ENCODE results near the gene OR7G2. TPM values are rescaled to one million over a fixed set of nuclear protein-coding genes. Genes with fewer than 3 reads are reported as not detected.

The OR7G2 gene
- not detected in 2 replicates for total RNA-seq (2014; rRNA removed; shearing (Covaris generic); ENCODE audit: low replicate concordance)

GRCh38 chr19:9107375-9107774 is at the start of gene OR7G2:
Gene OR7G2 (minus strand): TSS chr19:9107475. CDS start chr19:9103243, 4,232 bp downstream.
- H3K36me3 ChIP-seq: no peaks in the 10 kb centered on the region
- no peak within 1 kb of the TSS for H3K4me3 ChIP-seq
- no peaks in the 10 kb centered on the region for H3K9me3 ChIP-seq
- H3K27me3 ChIP-seq: peaks cover 52% of the 10 kb centered on the region
- no peak for DNase-seq

- no peak for DNase-seq
- no peaks in the 10 kb centered on the region for H3K27me3 ChIP-seq
- no peak overlapping the region for H3K4me3 ChIP-seq
- H3K9me3 ChIP-seq: peaks cover 79% of the 10 kb centered on the region
- H3K36me3 ChIP-seq: peaks cover 100% of the 10 kb centered on the region
These were observed 49.0 kb upstream of the OR7G2 start for GRCh38 chr19:9156304-9156703.

- Histone ChIP-seq H3K4me3 (no peak overlapping the region), H3K9me3 (peaks cover 78% of the 10 kb centered on the region), H3K36me3 (peaks cover 100% of the 10 kb centered on the region), H3K27me3 (no peaks in the 10 kb centered on the region)
- no peak for DNase-seq
These were observed 48.3 kb upstream of the OR7G2 start for GRCh38 chr19:9155591-9155990.

- Histone ChIP-seq H3K36me3 (peaks cover 98% of the 10 kb centered on the region), H3K27me3 (no peaks in the 10 kb centered on the region), H3K4me3 (no peak overlapping the region), H3K9me3 (peaks cover 95% of the 10 kb centered on the region)
- DNase-seq: no peak
These were observed 44.1 kb upstream of the OR7G2 start for GRCh38 chr19:9151367-9151766.

- H3K27me3 ChIP-seq: no peaks in the 10 kb centered on the region
- peaks cover 93% of the 10 kb centered on the region for H3K9me3 ChIP-seq
- H3K36me3 ChIP-seq: peaks cover 93% of the 10 kb centered on the region
- no peak for DNase-seq
- no peak overlapping the region for H3K4me3 ChIP-seq
These were observed 43.4 kb upstream of the OR7G2 start for GRCh38 chr19:9150650-9151049.

- Histone ChIP-seq H3K4me3 (no peak overlapping the region), H3K27me3 (no peaks in the 10 kb centered on the region), H3K36me3 (peaks cover 93% of the 10 kb centered on the region), H3K9me3 (peaks cover 93% of the 10 kb centered on the region)
- peak; percentile 30 for DNase-seq
These were observed 42.7 kb upstream of the OR7G2 start for GRCh38 chr19:9149997-9150396.

GRCh38 chr19:9148697-9149096 is 41.4 kb upstream of the OR7G2 start:
- H3K9me3 ChIP-seq: peaks cover 93% of the 10 kb centered on the region
- H3K4me3 ChIP-seq: no peak overlapping the region
- no peak for DNase-seq
- H3K27me3 ChIP-seq: no peaks in the 10 kb centered on the region
- H3K36me3 ChIP-seq: peaks cover 93% of the 10 kb centered on the region

- DNase-seq: no peak
- peaks cover 92% of the 10 kb centered on the region for H3K9me3 ChIP-seq
- H3K4me3 ChIP-seq: no peak overlapping the region
- no peaks in the 10 kb centered on the region for H3K27me3 ChIP-seq
- peaks cover 92% of the 10 kb centered on the region for H3K36me3 ChIP-seq
These were observed 39.6 kb upstream of the OR7G2 start for GRCh38 chr19:9146882-9147281.

GRCh38 chr19:9144920-9145319 is 37.6 kb upstream of the OR7G2 start:
- peaks cover 87% of the 10 kb centered on the region for H3K36me3 ChIP-seq
- H3K27me3 ChIP-seq: no peaks in the 10 kb centered on the region
- DNase-seq: no peak
- H3K9me3 ChIP-seq: peaks cover 84% of the 10 kb centered on the region
- no peak overlapping the region for H3K4me3 ChIP-seq

GRCh38 chr19:9140159-9140874 is 33.0 kb upstream of the OR7G2 start, which contains the start of gene ZNF317:
Gene ZNF317 (plus strand): TSS chr19:9140397. CDS start chr19:9156017, 15,620 bp downstream.
- Histone ChIP-seq H3K9me3 (peaks cover 42% of the 10 kb centered on the region), H3K4me3 (peak within 1 kb of the TSS; percentile 95), H3K36me3 (peaks cover 48% of the 10 kb centered on the region), H3K27me3 (no peaks in the 10 kb centered on the region)
- peak; percentile 96 for DNase-seq

- no peaks in the 10 kb centered on the region for H3K27me3 ChIP-seq
- no peak for DNase-seq
- H3K4me3 ChIP-seq: peak overlapping the region; percentile 95
- H3K9me3 ChIP-seq: peaks cover 36% of the 10 kb centered on the region
- H3K36me3 ChIP-seq: peaks cover 41% of the 10 kb centered on the region
These were observed 32.4 kb upstream of the OR7G2 start for GRCh38 chr19:9139609-9140158.

- H3K9me3 ChIP-seq: no peaks in the 10 kb centered on the region
- H3K4me3 ChIP-seq: no peak overlapping the region
- no peaks in the 10 kb centered on the region for H3K36me3 ChIP-seq
- no peak for DNase-seq
- H3K27me3 ChIP-seq: no peaks in the 10 kb centered on the region
These were observed 25.1 kb upstream of the OR7G2 start for GRCh38 chr19:9132422-9132821.

GRCh38 chr19:9130965-9131364 is 23.7 kb upstream of the OR7G2 start:
- Histone ChIP-seq H3K9me3 (no peaks in the 10 kb centered on the region), H3K4me3 (no peak overlapping the region), H3K36me3 (no peaks in the 10 kb centered on the region), H3K27me3 (no peaks in the 10 kb centered on the region; the same call in none of the 2 replicates)
- no peak for DNase-seq

- Histone ChIP-seq H3K9me3 (no peaks in the 10 kb centered on the region), H3K4me3 (no peak overlapping the region), H3K27me3 (peaks cover 2% of the 10 kb centered on the region), H3K36me3 (no peaks in the 10 kb centered on the region)
- DNase-seq: peak; percentile 76
These were observed 20.9 kb upstream of the OR7G2 start for GRCh38 chr19:9128171-9128570.

- no peak for DNase-seq
- no peaks in the 10 kb centered on the region for H3K9me3 ChIP-seq
- H3K27me3 ChIP-seq: peaks cover 2% of the 10 kb centered on the region
- H3K4me3 ChIP-seq: no peak within 1 kb of the TSS
- no peaks in the 10 kb centered on the region for H3K36me3 ChIP-seq
These were observed 19.7 kb upstream of the OR7G2 start, which contains the start of gene OR7G3 for GRCh38 chr19:9126900-9127405. Gene OR7G3 (minus strand): TSS chr19:9126950. CDS start chr19:9126950, 0 bp downstream.

GRCh38 chr19:9116547-9116946 is 9.3 kb upstream of the OR7G2 start:
- peaks cover 26% of the 10 kb centered on the region; the same call in 1 of the 2 replicates for H3K27me3 ChIP-seq
- no peak overlapping the region for H3K4me3 ChIP-seq
- H3K9me3 ChIP-seq: 0 out of 2 replicates have a peak, but pooled peaks cover 2% of the 10 kb centered on the region
- H3K36me3 ChIP-seq: no peaks in the 10 kb centered on the region
- no peak for DNase-seq

- no peak for DNase-seq
- H3K27me3 ChIP-seq: peaks cover 31% of the 10 kb centered on the region; the same call in 1 of the 2 replicates
These were observed 8.1 kb upstream of the OR7G2 start, which contains the start of gene OR7G1 for GRCh38 chr19:9115307-9115813. Gene OR7G1 (minus strand): TSS chr19:9115763. CDS start chr19:9115763, 0 bp downstream.

More at GRCh38 chr19:9115307-9115813, 8.1 kb upstream of the OR7G2 start, which contains the start of gene OR7G1:
- Histone ChIP-seq H3K36me3 (no peaks in the 10 kb centered on the region), H3K4me3 (no peak within 1 kb of the TSS), H3K9me3 (no peaks in the 10 kb centered on the region)

Data from MG63 (cell line).